ENCODE results near the gene AUNIP. TPM values are rescaled to one million over a fixed set of nuclear protein-coding genes. Genes with fewer than 3 reads are reported as not detected.

Gene AUNIP
- total RNA-seq, 1 donor from 2014 or later = 7.2 TPM

DNA sequence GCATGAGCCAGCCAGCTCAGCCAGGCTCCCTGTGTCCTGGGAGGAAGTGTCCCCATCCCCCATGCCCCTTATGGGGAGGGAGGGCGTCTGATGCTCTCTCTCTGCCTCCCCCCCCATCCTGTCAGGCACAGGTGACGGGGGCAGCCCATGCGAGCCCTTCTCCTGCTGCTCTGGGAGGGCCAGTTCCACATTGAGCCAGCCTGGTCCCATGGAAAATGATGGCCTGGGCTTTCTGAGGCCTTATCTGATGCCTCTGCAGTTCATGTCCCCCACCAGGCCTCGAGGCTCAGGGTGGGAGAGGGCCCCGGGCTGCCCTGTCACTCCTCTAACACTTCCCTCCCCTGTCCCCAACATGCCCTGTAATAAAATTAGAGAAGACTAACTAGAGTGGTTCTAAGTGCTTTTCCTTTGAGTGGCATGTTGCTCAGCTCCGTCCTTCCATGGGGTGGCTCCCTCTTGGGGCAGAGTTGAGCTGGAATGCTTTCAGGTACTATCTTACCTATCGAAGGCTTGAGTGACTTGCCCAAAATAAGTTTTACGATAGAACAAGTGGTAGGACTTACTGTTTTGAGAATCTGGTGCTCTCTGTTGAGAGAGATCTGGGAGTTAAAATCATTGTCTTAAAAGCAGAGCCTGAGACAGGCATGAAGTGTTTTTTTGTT lies 41.3 kb downstream of the AUNIP start:
- no peak for DNase-seq (ENCODE audit: extremely low spot score, unreplicated experiment)
- Mint-ChIP-seq H3K4me3 (peak overlapping the region; percentile 100), H3K27ac (peak overlapping the region; percentile 99), H3K4me1 (ENCODE audit: unreplicated experiment) (peaks cover 36% of the 10 kb centered on the region), H3K9me3 (no peaks in the 10 kb centered on the region), H3K27me3 (no peaks in the 10 kb centered on the region), H3K36me3 (peaks cover 8% of the 10 kb centered on the region)
- TF ChIP-seq, protein P1, sequence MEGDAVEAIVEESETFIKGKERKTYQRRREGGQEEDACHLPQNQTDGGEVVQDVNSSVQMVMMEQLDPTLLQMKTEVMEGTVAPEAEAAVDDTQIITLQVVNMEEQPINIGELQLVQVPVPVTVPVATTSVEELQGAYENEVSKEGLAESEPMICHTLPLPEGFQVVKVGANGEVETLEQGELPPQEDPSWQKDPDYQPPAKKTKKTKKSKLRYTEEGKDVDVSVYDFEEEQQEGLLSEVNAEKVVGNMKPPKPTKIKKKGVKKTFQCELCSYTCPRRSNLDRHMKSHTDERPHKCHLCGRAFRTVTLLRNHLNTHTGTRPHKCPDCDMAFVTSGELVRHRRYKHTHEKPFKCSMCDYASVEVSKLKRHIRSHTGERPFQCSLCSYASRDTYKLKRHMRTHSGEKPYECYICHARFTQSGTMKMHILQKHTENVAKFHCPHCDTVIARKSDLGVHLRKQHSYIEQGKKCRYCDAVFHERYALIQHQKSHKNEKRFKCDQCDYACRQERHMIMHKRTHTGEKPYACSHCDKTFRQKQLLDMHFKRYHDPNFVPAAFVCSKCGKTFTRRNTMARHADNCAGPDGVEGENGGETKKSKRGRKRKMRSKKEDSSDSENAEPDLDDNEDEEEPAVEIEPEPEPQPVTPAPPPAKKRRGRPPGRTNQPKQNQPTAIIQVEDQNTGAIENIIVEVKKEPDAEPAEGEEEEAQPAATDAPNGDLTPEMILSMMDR (conservative IDR thresholded peaks at IDR 0.05) = peak; percentile 24

DNA sequence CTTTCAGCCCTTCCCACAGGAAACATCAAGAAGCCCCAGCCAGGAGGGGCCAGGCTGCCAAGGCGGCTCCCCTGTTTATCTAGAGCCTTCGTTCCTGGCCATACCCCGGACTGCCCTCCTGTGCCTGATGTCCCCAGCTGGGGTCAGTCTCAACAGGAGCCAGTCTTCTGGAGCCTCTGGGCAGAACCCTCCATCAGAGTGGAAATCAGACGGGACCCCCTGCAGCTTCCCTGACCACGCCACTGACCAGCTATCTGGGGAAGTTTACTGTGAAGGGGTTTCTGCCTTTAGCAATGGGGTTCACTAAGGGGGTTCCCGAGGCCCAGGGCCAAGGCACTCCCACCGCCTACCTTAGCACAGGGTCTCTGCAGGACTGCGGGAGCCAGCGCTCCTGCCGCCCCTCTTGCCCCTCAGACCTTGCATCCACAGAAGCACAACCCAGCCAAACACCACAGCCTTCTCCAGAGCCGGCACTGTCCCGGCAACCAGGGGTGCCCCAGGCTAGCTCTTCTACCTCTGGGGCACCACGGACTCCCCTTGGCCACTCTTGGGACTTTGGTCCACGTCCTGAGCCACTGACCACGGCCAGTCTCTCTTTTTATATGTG lies 43.0 kb downstream of the AUNIP start:
- no peaks in the 10 kb centered on the region for H3K27me3 Mint-ChIP-seq
- H3K27ac Mint-ChIP-seq = no peak overlapping the region
- H3K4me3 Mint-ChIP-seq = no peak overlapping the region
- no peaks in the 10 kb centered on the region for H3K9me3 Mint-ChIP-seq
- TF ChIP-seq, protein P1 (conservative IDR thresholded peaks at IDR 0.05) = no peak
- DNase-seq (ENCODE audit: extremely low spot score, unreplicated experiment) = no peak
- H3K36me3 Mint-ChIP-seq = peaks cover 4% of the 10 kb centered on the region
- peaks cover 25% of the 10 kb centered on the region for H3K4me1 Mint-ChIP-seq (ENCODE audit: unreplicated experiment)

DNA sequence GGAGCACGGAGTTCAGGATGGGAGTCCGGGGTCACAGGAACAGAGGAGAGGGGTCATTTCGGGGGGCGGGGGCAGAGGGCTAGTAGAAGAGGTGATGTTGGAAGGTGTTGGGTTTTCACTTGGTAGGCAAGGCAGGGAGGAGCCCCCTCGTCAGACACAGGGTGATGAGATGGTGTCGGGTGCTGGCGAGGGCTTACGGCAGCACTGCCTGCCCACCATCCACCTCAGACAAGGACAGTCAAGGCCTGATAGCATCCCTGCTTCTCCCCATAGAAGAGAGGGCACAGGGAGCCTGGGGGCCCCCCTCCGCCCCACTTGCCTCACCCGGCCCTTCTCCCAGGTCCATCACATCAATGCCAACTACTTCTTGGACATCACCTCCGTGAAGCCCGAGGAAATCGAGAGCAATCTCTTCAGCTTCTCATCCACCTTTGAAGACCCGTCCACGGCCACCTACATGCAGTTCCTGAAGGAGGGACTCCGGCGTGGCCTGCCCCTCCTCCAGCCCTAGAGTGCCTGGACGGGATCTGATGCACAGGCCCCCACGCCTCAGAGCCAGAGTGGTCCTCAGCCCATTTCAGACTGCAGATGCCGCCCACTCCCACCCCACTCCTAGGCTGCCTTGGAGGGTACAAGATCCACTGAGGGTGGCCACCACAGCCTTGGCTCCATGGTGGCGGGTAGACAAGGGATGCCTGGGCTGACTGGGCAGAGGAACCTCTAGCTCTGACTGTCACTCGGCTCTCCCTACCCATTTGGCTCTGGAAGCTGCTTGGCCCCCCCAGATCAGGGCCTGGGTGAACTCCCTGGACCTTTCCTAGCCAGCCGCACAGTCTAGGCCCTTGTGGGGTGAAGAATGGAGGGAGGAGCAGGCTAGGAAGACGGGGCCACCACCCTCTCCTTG lies 43.8 kb downstream of the AUNIP start:
- no peak overlapping the region for H3K4me3 Mint-ChIP-seq
- TF ChIP-seq, protein P1 (conservative IDR thresholded peaks at IDR 0.05) = no peak
- no peaks in the 10 kb centered on the region for H3K36me3 Mint-ChIP-seq
- DNase-seq (ENCODE audit: extremely low spot score, unreplicated experiment) = no peak
- H3K4me1 Mint-ChIP-seq (ENCODE audit: unreplicated experiment) = peaks cover 17% of the 10 kb centered on the region
- no peaks in the 10 kb centered on the region for H3K9me3 Mint-ChIP-seq
- no peak overlapping the region for H3K27ac Mint-ChIP-seq
- no peaks in the 10 kb centered on the region for H3K27me3 Mint-ChIP-seq

DNA sequence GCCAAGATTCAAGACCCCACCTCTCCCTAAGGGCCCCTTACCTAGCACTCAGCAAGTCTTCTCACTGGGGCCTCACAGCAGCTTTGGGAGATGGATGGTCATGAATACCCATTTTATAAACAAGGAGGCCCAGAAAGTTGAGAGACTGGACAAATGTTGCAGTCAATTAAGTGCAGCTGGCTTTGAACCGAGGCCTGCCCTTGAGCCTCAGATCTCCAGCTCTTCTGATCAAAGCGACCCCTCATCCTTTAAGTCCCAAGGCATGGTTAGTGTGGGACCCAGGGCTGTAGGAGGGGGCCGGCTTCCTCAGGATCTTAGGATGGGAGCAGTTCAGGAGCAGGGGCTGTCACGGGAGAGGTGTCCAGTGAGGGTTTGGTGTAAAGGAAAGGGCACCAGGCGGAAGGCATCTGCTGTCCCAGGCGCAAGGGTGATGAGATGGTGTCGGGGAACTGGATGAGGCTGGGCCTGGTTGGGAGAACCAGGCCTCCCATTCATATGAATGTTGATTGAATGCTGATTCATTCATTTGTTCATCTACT lies 44.6 kb downstream of the AUNIP start:
- Mint-ChIP-seq H3K27ac (no peak overlapping the region), H3K4me3 (no peak overlapping the region), H3K9me3 (no peaks in the 10 kb centered on the region), H3K27me3 (no peaks in the 10 kb centered on the region), H3K4me1 (ENCODE audit: unreplicated experiment) (peaks cover 17% of the 10 kb centered on the region), H3K36me3 (no peaks in the 10 kb centered on the region)
- TF ChIP-seq, protein P1 (conservative IDR thresholded peaks at IDR 0.05) = no peak
- DNase-seq (ENCODE audit: extremely low spot score, unreplicated experiment) = no peak

DNA sequence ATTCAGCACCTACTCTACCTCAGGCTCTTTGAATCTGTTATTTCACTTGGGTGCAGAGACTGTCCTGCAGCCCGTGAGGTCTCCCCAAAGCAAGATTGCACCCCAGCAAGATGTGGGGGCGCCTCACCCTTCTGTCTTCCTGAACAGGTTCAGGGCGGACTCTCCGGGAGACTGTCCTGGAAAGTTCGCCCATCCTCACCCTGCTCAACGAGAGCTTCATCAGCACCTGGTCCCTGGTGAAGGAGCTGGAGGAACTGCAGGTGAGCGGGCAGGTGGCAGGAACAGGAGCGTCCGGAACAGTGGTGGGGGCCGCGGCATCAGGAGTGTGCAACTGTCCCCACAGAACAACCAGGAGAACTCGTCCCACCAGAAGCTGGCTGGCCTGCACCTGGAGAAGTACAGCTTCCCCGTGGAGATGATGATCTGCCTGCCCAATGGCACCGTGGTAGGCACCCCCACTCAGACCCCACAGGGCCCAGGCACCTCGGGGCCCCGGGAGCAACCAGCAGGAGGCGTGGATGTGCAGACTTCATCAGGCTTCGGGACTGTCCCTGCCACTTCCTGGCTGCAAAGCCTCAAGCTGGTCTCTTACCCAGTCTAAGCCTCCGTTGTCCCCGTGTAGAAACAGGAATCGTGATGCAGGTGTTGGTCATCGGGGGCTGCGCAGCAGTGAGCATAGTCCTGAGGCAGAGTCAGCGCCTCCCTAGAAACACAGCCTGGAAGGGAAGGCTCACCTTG lies 45.4 kb downstream of the AUNIP start:
- peaks cover 11% of the 10 kb centered on the region for H3K4me1 Mint-ChIP-seq (ENCODE audit: unreplicated experiment)
- no peak for DNase-seq (ENCODE audit: extremely low spot score, unreplicated experiment)
- no peaks in the 10 kb centered on the region for H3K36me3 Mint-ChIP-seq
- H3K9me3 Mint-ChIP-seq = no peaks in the 10 kb centered on the region
- H3K4me3 Mint-ChIP-seq = no peak overlapping the region
- H3K27me3 Mint-ChIP-seq = no peaks in the 10 kb centered on the region
- TF ChIP-seq, protein P1 (conservative IDR thresholded peaks at IDR 0.05) = no peak
- no peak overlapping the region for H3K27ac Mint-ChIP-seq
